GM04504 (cell line): ENCODE data around the gene SSPN.
"Not testable (repeated sequence)": the region's sequence is repeated elsewhere in the genome, so short reads cannot be mapped to it uniquely, and the experiment has no call there.

ENCODE experiments used
- DNase-seq: peaks from one replicate; pipeline ENCODE4 v3.0.0-alpha.2; 2012; ENCODE audit warnings: low read depth

The SSPN gene

GRCh38 chr12:26229910-26230309 is 34.5 kb downstream of the SSPN start:
- no peak for DNase-seq

- no peak for DNase-seq
These were observed 36.1 kb downstream of the SSPN start for GRCh38 chr12:26231470-26231869.

GRCh38 chr12:26231921-26232320 is 36.5 kb downstream of the SSPN start:
- DNase-seq, result no peak

GRCh38 chr12:26233631-26234030 is 38.3 kb downstream of the SSPN start:
- no peak for DNase-seq

GRCh38 chr12:26235465-26235864 is 40.1 kb downstream of the SSPN start:
- not testable (repeated sequence) for DNase-seq

GRCh38 chr12:26238341-26239121 is 43.2 kb downstream of the SSPN start:
- no peak for DNase-seq

- DNase-seq, result peak; percentile 95
These were observed 43.9 kb downstream of the SSPN start for GRCh38 chr12:26239122-26239851.

GRCh38 chr12:26239852-26240815 is 44.8 kb downstream of the SSPN start:
- DNase-seq, result no peak

- no peak for DNase-seq
These were observed 45.7 kb downstream of the SSPN start for GRCh38 chr12:26241080-26241479.

- DNase-seq, result no peak
These were observed 47.3 kb downstream of the SSPN start for GRCh38 chr12:26242683-26243082.

GRCh38 chr12:26244503-26244902 is 49.1 kb downstream of the SSPN start:
- no peak for DNase-seq

- no peak for DNase-seq
These were observed 50.0 kb downstream of the SSPN start for GRCh38 chr12:26245175-26245942.

- DNase-seq, result no peak
These were observed 51.3 kb downstream of the SSPN start for GRCh38 chr12:26246483-26247164.

GRCh38 chr12:26247873-26248272 is 52.5 kb downstream of the SSPN start:
- no peak for DNase-seq

- DNase-seq, result no peak
These were observed 55.4 kb downstream of the SSPN start for GRCh38 chr12:26250801-26251200.

GRCh38 chr12:26251600-26251999 is 56.2 kb downstream of the SSPN start:
- DNase-seq, result no peak

- no peak for DNase-seq
These were observed 57.6 kb downstream of the SSPN start for GRCh38 chr12:26252946-26253345.

- no peak for DNase-seq
These were observed 60.7 kb downstream of the SSPN start for GRCh38 chr12:26255893-26256645.

GRCh38 chr12:26264215-26264838 is 69.0 kb downstream of the SSPN start:
- no peak for DNase-seq

- DNase-seq, result no peak
These were observed 70.2 kb downstream of the SSPN start for GRCh38 chr12:26265606-26266005.
